ENCODE measurements around the gene COL12A1.

COL12A1 gene

DNA sequence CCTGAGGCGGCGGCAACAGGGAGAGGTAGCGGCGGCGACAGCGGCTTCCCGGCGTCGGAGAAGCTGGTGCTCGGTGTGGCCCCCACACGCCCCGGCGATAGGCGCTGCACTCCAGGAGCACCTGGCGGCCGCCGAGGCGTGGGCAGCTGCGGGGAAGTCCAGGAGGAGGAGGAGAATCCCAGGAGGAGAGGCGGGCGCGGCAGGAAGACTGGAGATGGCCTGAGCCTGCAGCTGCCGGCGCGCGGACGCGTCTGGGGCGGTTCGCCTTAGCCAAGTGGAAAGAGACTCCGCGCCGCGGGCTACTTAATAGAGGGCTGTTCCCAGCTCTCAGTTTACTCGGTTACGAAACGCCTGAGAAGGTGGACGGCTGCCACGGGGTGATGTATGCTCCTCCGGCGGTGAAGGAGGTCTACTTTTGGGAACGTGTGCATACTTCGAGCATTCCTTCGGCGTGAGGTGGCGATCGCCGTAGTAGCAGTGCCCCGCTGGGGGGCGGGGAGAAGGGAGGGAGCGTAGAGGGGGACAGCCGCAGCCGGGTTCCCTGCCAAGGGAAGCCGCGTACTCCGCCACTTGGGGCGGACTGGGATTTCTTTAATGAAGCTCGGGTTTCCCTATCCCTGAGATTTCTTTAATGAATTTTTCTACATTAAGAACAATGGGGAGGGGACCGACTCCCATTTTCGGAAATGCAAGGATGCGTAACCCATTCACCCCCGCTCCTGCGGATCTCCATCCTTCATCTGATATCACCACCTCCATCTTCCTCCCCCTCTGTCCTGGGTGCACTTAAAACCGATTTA lies at the start of gene COL12A1:
Gene COL12A1 (minus strand): TSS at position 278 of the 800 bp plus-strand sequence. CDS start 3,261 bp downstream, outside the sequence.
- DNase-seq: peak; percentile 15

DNA sequence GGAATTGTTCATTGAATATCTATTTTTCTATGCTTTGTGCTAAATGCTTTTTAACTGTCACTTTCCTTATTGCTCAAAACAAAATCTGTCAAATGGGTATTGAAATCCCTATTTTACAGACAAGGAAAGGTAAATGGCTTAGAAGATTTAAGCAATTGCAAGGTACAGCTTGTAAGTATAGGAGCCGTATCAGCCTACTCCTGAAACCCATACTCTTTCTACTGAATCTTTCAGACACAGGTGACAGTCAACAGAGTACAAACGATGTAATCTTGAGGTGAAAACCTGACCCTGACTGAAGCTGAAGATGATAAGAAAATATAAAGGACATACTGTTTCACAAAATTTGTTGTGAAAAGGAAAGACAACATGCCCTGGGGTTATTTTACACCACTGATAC lies 44.7 kb upstream of the COL12A1 start:
- no peak for DNase-seq

- DNase-seq: no peak
These were observed 44.0 kb upstream of the COL12A1 start for GRCh38 chr6:75249837-75250236.

GRCh38 chr6:75246386-75246785 lies 40.5 kb upstream of the COL12A1 start:
- DNase-seq: no peak

DNA sequence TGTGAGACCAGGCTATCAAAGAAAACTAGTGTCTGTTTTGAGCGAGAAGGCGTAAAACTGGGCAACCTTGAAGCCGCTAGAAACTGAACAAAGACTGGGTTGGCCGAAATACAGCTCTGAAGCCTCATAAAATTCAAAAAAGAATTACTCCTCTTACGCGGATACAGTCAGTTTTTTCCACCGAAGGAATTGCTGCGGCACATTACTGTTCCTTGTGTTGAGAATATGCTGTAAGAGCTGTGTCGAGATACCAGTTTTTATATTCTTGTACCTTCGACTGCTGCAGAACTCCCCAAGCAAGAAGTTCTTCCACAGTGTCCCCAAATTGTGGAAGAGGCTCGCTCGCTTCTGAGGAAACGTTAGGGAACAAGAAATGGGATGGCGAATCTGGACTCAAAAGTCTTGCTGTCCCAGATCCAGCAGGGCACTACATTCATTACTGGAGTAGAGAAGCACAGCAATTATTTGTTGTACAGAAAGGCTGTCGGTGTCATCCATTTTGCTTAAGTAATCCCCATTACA lies 38.3 kb upstream of the COL12A1 start:
- peak; percentile 33 for DNase-seq

- DNase-seq: peak; percentile 99
These were observed 37.6 kb upstream of the COL12A1 start, which contains the start of gene COX7A2 for GRCh38 chr6:75243333-75244062. TSS of gene COX7A2 (minus strand) at chr6:75243801. CDS start at chr6:75243734, 67 bp downstream.

GRCh38 chr6:75236630-75237029 lies 30.8 kb upstream of the COL12A1 start:
- no peak for DNase-seq

- no peak for DNase-seq
These were observed 29.4 kb upstream of the COL12A1 start for GRCh38 chr6:75235271-75235670.

- no peak for DNase-seq
These were observed 28.4 kb upstream of the COL12A1 start for GRCh38 chr6:75234126-75234865.

GRCh38 chr6:75233092-75233615 lies 27.3 kb upstream of the COL12A1 start:
- no peak for DNase-seq

DNA sequence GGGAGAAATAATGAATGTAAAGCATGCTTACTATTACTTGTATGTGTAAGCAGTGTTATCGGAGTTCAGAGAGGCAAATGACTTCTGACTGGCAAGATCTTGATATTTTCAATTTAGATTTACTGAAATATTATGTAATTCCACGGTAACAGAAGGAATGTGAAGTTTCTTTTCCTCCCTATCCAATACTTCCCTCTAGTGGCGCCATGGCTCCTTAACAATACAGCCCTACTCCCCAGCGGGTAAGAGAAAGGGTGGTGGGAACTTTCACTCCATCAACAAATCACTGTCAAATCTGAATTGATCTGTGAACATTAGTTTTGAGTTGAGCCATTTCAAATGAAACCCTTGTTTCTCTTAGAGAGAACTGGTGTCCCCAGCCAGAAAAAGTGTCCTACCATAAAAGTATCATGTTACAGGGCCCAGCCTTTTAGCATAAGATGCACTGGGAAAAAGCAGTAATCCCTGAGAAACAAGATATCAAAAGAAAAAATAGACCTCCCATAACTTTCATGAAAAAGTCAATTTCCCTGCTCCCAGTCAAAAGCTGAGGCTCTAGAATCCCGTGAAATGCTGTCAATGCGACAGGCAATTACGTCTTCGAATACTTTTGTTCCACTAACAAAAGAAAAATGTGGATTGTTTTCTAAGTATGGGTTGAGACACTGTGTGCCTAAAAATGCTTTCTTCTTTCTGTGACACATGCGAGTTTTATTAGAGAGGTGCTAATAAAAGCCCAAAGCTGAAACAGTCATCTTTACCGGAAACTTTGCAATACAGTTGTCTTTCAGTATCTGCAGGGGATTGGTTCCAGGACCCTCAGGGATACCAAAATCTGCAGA lies 24.9 kb upstream of the COL12A1 start:
- peak; percentile 38 for DNase-seq

DNA sequence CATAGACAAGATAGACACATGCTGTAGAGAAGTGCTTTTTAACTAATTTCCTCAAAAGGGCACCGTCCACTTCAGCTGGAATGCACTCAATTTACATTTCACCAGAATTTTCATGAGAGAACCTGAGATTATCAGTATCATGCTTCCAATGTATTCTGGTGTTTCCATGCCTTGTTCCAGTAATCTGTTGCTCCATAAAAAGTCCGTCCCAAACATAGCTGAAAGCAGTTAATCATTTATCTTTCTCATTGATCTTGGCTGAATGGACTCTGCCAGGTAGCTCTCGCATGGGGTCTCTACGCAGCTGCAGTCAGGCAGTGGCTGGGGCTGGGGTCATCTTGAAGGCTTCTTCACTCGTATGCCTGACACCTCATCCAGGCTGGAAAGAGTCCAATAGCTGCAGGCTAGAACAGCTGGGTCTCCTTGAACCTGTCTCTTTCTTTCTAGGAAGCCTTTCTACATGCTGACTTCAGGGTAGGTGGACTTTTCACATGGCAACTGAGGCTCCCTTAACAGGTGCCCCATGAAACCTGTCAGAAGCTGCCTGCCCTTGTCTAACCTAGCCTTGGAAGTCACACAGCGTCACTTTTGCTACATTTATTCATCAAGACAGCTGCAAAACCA lies 18.6 kb upstream of the COL12A1 start:
- no peak for DNase-seq

DNA sequence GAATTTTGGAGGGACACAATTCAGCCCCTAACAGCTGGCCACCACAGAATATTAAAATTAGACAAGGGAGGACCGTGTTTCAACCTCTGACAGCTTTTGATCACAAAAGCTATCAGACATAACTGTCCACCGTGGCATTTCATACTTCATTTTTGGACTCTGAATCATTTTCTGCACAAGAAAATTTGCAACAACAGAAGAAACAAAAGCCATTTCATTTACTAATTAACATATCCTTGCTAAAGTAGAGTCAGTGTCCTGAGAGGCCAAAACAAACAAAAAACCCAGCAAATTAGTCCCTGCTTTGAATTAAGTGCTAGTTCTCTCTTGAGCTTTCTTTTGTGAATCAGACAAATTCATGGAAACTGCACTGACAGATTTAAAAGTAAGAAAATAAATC lies 17.6 kb upstream of the COL12A1 start:
- DNase-seq: no peak

GRCh38 chr6:75222261-75222660 lies 16.4 kb upstream of the COL12A1 start:
- DNase-seq: no peak

GRCh38 chr6:75221116-75221515 lies 15.3 kb upstream of the COL12A1 start:
- no peak for DNase-seq

DNA sequence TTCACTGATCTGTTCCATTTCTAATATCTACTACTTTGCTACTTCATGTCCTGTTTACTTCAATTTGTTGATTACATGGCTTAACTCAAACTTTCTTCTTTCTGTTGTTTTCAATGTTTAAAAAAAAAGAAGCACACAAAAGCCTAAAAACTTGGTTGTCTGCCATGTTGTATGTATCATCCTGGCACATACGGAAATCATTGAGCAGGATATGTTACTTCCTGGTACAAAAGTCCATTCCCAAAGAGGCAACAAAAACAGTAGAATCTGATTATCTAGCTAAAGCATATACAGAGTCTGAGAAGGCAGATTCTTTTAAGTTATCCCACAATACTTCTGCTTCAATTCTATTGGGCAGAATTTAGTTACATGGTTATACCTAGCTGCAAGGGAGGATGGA lies 14.5 kb upstream of the COL12A1 start:
- DNase-seq: no peak

DNA sequence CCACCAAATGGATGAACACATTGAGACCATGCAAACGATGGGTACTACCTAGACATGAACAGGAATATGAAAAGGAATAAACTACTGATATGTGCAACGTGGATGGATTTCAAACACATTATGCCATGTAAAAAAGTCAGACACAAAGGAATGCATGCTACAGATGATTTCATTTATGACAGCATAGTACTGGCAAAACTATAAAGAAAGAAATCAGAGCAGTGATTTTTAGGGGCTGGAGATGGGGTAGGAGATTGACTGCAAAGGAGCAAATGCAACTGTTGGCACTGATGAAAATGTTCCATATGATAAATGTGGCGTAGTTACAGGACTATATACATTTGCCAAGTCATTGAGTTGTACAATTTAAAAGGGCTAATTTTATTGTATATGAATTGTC lies 13.4 kb upstream of the COL12A1 start:
- no peak for DNase-seq

- no peak for DNase-seq
These were observed 11.3 kb upstream of the COL12A1 start for GRCh38 chr6:75217193-75217592.

DNA sequence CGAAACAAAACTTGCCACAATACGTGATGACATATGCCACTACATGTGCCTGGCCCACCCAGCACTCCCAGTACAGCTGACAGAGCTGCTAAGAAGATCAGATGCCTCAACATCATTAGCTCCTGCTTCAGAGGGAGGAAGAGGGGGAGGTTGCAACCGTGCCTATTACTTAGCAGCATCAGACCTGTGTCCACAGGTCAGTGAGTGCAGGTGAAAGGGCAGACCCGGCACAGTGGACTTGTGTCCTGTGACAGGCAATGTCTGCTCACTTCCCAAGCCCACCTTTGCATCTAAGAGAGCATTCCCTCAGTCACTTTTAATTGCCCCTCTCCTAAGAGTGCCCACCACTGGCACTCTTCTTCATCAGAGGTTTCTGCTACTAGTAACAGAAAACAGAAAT lies 9.4 kb upstream of the COL12A1 start:
- DNase-seq: no peak

DNA sequence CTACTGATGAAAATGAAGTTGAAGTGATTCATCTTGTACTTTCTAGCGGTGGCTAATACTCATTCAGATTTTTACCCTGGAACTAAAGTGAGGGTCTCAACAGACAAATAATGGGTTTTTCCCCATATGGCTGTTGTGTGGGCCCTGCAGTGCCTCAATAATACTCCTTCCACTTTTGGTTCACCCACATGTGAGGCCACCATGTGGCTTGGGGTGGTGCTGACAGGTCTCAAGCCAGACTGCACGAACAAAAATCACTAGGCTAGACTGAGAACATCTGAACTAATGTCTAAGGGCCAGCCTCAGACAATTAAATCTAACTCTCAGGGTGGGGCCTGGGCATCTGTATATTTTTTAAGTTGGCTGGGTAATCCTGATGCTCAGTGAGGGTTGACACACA lies 7.9 kb upstream of the COL12A1 start:
- no peak for DNase-seq

DNA sequence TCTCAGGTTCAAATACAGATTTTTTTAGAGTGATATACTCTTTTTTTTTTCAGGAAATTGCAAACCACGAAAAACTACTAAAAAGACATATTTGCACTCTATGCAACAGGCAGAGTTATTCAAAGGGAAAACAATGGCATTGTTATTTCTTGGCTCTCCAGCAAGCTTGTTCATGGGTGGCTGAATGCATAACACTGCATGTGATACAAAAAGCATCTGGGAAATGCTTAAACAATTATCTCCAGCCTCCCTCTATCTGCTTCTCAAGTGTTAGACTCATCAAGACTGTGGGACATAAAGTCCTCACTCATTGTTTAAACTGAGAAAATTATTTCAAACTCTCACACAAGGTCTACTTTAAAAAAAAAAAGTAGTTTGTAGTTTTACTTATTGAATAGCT lies 7.3 kb upstream of the COL12A1 start:
- no peak for DNase-seq
